GM12878 (cell line): ENCODE results near the gene STK32A.

Source experiments
- CREB1 ChIP-seq: IDR thresholded peaks from 2 replicates; pipeline ENCODE4 v1.6.1; 2012; ENCODE audit warnings: low read depth, mild to moderate bottlenecking, inconsistent platforms
- EZH2 ChIP-seq: IDR thresholded peaks from 2 replicates; pipeline ENCODE4 v1.6.1; 2012; ENCODE audit warnings: low read depth, mild to moderate bottlenecking, control low read depth, inconsistent platforms, low read length, borderline replicate concordance; ENCODE audit not compliant: control insufficient read depth
- MEF2A ChIP-seq: IDR thresholded peaks from 2 replicates; pipeline ENCODE4 v1.6.1; 2011; ENCODE audit warnings: low read depth, mild to moderate bottlenecking, low read length, moderate library complexity; ENCODE audit not compliant: insufficient read depth
- MXI1 ChIP-seq: fragments of 150-350 bp; IDR thresholded peaks from 2 replicates; pipeline ENCODE4 v1.6.1; 2011; ENCODE audit warnings: low read depth, mild to moderate bottlenecking, inconsistent platforms, low read length, improper control_type of control experiment
- SMC3 ChIP-seq: IDR thresholded peaks from 2 replicates; pipeline ENCODE4 v1.6.1; 2011; ENCODE audit warnings: low read length, improper control_type of control experiment, borderline replicate concordance
- ZBTB33 ChIP-seq: fragments of 450-650 bp; IDR thresholded peaks from 2 replicates; pipeline ENCODE4 v1.6.1; 2017; ENCODE audit warnings: mild to moderate bottlenecking

- TF ChIP-seq ZBTB33 (no peak), EZH2 (no peak), MXI1 (no peak), CREB1 (no peak), SMC3 (no peak), MEF2A (no peak)
Measured at GRCh38 chr5:147384346-147385193, 149.7 kb downstream of the STK32A start.
